COLO668 (cell line): ENCODE results near the gene TNS4.
A peak's percentile ranks its signal among the peaks of the same experiment; 100 is the strongest.

ENCODE experiments used
- DNase-seq: peaks from one replicate; lab custom pipeline; 2025; ENCODE audit not compliant: unreplicated experiment; lab: John Stamatoyannopoulos, UW

TNS4 gene

DNA sequence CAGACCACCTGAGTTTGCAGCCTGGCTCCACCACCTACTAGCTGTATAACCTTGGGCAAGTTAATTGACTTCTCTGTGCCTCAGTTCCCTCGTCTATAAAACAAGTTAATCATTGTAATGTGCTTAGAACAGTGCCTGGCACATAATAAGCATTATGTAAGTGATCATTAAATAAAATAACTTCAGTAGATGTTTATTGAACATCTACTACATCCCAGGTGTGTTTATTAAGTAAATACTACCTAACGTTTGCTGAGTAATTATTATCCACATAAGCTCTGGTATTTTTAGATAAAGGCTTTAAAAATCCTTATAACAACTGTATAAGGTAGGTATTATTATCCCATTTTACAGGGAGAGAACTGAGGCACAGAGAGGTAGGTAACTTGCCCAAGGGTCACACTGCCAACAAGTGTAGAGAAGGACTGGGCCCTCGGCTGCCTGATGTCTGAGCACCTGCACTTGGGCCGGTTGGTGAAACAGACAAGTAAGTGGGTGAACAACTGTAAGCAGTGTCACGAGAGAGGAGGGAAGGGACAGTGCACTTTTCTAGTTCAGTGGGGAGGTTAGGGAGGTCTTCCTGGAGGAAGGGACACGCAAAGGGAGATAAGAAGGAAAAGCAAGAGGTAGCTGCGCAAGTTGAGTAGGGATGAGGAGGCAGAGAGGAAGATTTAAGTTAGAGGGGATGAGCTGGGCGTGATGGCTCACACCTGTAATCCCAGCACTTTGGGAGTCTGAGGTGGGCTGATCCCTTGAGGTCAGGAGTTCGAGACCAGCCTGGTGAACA, 4.6 kb downstream of the TNS4 start:
- no peak for DNase-seq

DNA sequence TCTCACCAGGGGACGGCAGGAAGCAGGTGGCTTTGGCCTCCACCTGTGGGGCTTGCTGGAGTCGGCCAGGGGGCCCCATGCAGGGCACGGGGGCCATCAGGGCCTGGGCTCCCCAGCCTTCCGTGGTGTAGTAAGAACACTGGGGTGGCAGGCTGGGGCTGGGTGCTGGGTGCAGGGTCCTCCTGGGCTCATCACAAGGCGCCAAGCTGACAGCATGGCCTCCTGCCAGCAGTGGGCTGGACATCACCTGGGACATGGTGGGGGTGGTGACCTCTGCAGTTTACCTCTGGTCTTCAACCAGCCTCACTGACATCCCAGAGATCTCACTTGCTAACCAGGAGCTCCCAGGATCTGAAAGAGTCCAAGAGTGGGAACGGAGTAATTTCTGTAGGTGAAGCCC, 5.3 kb downstream of the TNS4 start:
- DNase-seq: no peak

DNA sequence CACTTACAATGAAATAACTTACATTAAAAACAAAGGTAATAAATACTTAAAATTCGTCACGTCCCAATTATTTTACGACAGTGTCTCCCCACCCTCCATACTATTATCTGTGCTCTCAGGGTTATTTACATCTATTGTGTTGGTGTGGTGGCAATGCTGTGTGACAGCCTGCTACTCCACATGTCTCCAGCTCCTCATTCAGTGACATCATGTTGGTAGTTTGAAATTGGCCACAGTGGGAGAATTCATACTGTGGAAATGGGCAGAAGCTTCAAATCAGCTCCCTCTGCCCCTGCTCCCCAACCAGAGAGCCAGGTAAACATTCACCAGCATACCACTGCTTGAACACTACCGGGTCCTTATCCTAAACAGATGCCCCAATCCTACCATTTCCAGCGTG, 6.3 kb downstream of the TNS4 start:
- no peak for DNase-seq

DNA sequence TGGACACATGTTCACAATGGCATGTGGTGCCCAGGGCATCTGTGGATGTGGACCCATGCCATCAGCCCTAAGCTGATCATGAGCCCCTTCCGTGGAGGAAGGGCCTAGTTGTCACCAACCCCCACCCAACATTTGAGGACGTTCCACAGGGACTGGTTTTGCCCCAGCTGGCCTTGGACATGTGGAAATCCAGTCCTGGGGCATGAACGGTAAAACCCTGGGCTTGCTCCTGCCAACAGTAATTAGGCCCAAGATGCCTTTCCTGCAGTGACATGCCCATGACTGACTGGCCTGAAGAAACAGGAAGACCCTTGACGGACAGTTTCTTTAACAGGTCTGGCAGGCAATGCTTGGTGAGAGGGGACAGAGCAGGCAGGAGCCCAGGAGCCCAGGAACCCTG, 7.7 kb downstream of the TNS4 start:
- DNase-seq: no peak

DNA sequence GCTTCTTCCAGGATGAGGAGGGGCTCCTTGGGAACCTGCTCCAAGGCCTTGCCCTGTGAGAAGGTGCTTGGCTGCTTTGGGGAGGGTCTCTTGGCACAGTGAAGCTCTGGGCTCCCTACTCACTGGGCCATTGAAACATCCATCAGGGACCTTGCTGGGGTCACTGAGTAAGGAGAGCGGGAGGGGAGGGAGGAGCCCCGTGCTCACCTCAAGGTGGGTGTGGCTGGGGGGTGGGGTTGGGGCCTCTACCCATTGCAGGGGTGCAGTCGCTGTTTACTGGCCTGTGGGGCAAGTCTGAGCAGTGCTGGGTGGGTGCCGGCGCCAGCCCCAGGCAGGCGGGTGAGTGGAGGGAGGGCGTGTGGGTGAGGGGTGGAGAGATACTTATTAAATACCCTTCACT, 9.9 kb downstream of the TNS4 start:
- DNase-seq: no peak

DNA sequence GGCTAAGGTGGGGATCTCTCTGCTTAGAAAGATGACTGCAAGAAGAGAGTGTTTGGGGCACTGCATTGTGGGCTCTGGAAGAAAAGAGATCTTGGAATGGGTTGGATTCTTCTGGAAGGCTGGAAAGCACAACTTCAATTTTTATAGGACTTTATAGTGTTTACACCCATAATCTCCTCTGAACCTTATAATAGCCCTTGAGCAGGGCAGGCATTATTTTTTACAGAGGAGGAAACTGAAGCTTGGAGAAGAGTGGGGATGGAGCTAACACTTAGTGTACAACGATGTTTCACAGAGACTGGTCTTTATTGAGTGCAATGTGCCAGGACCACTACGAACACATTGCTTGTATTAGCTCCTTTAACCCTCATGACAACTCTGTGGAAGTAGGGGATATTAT, 10.4 kb downstream of the TNS4 start:
- DNase-seq: no peak

DNA sequence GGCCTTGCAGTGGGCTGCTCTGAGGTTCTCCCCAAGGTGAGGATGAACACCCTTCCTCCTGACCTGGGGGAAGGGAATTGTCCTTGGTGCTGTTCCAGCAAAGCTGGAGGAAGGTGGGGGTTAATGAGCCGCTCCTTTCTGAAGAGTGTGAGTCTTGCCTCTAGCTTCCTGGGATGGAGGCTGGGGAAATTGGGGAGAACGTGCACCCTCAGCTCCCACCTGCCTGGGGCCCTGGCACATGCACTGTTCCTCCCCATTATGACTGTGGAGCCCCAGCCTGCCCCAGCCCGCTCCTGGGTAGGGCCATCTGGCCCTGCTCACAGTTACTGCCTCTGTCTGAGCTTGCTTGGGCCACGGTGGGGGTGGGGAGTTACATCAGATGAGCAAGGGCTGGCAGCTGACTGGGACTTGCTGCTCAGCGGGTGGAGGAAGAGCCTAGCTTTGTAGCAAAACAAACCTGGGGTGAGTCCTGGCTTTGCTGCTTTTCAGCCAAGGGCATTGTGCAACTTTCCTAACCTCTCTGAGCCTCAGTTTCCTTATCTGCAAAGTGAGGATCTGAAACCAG, 11.1 kb downstream of the TNS4 start:
- peak; percentile 52 for DNase-seq

DNA sequence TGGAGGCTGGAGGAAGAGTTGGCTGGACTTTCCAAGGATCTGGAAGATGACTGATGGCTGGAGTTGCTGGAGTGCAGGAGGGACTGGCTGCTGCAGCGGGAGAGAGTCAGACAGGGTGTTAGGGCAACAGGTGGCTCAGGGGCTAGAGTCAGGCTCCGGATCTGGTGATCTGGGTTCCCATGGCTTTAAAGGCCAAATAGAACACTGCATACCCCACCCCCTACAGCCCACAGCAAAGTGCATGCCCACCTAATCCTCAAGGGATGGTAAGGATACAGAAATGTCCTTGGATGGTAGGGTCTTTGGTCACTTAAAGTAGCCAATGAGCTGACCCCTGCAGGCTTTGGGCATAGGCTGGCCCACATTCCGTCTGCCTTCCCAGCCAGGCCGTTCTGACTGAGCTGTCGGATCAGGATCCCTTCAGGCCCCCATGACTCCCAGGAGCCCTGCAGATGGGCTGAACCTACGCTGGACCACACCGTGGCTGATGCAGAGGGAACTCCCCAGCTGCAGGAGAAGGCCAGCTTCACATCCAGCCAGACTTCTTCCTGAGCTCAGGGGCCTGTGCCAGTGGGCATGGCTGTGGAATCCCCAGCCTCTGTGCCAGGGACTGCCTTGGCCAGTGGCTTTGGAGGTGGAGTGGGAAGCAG, 13.9 kb downstream of the TNS4 start:
- DNase-seq: no peak

DNA sequence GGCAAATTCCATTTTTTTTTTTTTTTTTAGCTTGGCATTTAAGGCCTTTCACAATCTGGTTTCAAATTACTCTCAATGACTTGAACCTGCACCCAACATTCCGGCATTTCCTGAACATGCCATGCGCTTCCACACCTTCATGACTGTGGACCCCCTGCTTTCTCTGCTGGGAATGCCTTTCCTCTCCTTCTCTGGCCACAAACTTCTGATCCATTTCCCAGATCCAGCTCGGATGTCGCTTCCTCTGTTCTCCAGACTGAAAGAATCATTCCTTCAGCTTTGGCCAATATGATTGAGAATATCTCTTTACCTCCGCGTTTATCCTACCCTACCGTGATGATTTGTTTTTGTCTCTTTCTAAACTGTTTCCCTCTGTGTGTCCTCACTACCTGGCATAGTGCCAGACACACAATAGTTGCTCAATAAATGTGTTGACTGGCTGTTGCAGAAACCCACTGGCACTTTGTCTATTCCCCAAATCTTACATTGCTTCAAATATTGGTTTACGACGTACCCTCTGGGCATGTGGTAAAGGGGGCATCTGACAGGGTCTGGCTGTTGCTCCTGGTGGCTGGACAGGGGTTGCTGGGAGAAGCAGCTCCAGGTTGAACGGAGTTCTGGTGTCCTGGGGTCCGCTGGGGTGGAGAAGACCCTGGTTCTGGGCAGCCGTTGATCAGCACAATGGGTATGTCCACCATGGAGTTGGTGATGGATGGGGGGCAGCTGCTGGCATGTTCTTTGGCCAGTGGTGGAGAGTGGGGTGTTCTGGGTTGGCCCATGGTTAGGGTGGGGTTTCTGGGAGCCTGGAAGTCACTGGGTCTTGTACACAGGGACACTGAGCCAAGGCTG, 14.7 kb downstream of the TNS4 start:
- no peak for DNase-seq

DNA sequence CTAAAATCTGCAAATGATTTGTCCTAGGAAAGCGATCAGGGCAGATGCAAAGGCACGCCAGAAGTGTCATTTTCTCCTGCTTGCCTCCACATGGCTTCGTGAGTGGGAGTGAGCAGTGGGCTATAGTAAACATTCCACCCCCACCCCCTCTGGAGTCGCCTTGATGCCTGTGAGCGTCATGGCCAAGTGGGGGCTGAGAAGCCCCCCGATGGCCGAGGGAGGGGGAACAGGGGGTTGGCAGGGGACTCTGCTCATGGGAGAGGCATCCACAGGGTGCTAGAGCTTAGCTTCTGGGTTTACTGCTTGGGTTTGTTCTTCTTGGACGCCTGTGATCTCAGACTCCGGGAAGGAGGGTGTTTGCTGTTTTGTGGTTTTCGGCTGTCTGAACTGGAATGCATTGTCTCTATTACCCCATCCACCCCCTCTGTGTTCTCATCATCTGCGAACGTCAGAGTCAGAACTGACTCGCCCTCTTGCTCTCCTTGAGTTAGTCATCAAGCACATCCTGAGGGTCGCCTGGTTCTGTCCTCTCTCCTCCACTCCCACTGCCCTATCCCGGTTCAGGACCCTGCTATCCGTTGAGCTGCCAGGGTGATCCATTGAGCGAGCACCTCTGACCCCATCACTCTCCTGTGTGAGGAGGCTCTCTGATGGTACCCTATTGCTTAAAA, 15.4 kb downstream of the TNS4 start:
- no peak for DNase-seq

DNA sequence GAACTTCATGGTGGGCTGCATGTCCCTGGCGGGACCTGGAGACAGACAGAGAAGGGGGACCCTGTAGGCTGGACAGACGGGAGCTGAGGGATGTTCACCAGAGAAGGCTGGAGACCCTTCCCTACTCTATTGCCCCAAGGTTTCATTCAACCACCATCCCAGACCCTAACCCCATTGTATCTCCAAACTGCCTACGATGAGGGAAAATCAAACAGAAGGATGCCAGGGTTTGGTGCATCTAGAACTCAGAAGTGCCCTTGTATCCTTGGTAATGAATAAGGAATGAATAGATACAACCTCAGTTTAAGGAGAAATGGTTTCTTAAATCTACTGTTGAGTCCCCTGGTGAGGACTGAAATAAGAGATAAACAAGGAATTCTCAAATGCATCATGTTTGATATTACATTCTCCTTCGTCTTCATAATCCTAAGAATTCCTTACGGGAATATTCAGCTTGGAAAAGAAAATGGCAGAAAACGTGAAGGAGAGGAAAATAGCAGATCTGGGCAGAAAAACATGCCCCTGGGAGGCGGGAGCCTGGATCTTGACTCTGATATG, 16.4 kb downstream of the TNS4 start:
- DNase-seq: no peak

DNA sequence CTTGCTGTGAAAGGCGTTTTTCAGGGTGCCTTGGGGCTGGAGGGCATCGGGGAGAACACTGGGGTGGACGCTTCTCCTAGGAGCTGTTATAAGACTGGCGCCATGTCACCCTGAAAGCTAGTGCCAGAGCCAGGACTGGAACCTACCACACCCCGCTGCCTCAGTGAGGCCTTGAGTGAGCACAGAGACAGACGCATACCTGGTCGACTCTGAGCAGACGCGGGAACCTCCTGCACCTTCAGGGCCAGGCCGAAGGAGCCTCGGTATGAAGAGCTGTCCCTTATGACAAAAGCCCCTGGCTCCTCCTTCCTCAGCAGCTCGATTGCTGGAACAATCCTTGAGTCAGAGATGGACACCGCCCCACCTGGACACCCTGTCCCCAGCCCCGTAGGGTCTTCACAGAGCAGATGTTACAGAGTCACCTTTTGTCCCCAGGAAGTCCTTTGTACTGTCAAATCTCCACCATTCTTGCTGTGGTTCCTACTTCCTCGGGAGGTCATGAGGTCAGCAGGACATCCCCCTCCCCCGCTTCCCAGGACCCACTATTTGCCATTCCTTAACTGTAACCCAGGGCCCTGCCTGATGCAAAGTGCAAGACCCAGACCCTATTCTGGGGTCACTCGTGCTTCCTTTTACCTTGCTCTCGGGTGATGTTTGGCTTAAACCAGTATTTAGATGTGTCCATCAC, 17.0 kb downstream of the TNS4 start:
- DNase-seq: no peak

DNA sequence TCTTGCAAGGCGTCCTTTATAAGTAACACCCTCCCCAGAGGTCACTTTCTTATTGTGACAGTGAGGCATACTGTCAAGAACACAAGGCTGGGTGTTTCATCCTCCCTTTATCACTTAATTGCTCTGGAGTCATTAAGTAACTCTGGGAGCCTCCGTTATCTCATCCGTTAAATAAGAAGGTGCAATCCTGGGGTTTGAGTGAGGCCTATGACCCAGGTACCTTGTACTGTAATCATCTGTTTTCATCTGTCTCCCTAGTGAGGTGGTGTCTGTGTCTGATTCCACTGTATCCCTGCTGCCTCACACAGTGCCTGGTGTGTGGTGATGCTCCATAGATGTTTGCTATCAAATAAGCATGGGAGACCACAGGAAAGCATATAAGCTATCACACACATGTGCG, 17.7 kb downstream of the TNS4 start:
- no peak for DNase-seq

DNA sequence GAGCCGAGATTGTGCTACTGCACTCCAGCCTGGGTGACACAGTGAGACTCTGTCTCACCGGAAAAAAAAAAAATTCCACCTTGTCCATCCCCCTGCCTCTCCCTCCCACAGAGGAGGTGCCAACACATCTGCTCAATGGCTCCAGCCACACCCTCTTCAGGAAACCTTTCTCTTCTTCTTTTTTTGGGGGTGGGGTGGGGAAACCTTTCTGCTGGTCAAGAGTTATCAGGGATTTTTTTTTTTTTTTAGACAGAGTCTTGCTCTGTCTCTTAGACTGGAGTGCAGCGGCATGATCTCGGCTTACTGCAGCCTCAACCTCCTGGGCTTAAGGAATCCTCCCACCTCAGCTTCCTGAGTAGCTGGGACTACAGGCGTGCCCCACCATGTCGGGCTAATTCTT, 18.7 kb downstream of the TNS4 start:
- DNase-seq: no peak

DNA sequence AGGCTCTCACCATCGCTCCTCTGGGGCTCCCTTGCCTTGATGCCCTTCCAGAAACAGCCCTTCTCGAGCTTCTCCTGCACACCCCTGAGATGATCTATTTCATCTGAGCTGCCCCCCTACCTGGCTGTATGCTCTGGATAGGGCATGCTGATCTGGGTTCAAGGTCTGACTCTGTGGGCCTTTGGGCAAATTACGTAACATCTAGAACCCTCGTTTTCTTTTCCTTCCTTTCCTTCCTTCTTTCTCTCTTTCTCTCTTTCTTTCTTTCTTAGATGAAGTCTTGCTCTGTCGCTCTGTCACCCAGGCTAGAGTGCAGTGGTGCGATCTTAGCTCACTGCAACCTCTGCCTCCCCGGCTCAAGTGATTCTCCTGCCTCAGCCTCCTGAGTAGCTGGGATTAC, 20.3 kb downstream of the TNS4 start:
- DNase-seq: no peak

DNA sequence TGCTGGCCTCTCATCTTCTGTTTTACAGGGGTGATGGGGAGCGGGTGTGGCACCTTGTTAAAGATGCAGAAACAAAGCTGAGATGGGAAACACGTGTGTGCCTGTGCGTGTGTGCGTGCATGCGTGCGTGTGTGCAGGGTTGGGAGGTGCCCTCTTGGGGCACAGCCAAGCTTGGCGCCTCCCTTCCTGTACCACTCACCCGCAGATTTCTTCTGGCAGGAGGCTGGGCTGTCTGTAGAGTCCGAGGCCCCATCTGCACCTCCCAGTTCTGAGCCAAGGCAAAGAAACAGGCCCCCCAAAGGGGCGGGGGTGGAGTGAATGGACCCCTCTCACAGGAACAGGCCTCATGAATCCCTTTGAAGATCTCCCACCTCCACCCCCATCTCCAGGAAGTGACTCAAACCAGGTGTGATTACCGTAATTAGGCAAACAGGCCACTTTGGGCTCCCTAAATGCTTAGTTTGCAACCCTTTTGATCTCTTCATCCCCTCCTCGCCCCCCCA, 20.9 kb downstream of the TNS4 start:
- DNase-seq: no peak

DNA sequence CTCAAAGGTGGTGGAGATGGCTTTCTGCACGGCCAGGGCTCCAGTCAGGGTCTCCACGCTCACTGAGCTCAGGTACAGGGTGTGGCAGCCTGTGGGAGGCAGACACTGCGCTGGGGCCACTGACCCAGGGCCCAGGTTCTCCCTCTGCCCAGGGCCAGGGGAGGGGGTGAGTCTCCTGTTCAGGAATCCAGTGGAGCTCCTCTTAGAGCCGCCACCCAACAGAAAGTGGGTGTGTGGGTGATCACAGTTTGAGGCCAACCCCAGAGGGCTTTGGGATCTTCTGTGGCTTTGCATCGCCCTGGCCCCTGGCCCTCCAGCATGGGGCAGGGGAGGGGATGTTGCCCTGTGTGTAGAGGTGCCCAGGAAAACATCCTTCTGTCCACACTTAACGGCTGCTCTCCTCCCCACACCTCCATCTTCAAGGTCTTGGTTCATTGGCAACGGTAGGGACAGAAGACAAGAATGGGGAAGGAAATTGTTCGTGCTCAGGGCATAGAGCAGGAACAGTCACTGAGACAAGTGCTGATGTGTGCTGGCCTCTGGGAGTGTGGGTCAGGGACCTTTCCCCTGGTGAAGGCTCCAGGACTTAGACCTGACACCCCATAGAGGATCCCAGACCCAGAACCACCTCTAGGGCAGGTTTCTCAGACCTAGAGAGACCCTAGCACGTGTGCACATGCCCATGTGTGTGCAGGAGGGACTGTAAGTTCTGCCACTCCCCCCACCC, 21.5 kb downstream of the TNS4 start:
- DNase-seq: no peak

DNA sequence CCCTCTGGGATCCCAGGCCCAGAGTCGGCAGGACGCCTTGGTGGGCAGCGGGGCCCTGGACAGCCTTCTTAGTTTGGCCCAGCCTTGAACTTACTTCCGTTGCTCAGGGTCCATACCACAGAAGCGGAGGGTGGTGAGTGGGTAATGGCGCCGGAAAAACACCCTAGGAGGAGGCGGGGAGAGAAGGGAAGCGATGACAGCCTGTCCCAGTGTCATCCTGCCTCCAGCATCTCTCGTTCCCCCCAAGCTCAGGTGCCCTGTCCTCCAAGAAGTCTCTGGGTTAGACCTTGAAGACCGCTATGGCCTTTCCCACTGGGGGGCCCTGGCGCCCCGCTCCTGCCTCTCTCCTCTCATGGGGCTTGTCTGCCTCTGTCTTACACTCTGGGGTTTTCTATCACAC, 22.9 kb downstream of the TNS4 start:
- DNase-seq: no peak

DNA sequence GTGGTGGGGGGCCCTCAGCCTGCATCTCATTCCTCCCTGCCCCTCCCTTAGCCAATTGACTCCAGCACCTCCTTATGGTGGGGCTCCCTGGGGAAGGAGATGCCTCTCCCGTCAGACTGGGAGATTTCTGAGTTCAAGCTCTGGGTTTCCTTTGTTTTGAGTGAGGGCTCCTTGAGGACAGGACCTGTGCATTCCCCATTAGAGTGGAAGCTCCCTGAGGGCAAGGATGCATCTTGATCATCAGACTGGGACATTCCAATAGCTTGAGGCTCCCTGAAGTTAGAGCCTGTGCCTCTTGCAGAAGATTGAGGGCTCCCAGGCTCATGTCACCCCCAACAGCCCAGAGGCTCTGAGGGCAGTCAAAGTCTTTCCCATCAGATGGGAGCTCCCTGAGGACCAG, 23.6 kb downstream of the TNS4 start:
- DNase-seq: no peak
